Activated CD8-positive, alpha-beta memory T cell treated with anti-CD3 and anti-CD28 coated beads for 4 hours (primary cell): ENCODE data around the gene UROC1.

ENCODE experiments used
- DNase-seq, 2 donors: peaks; one replicate each; pipeline ENCODE4 v3.0.0-alpha.2; 2020; ENCODE audit warnings: low read depth in 2 of 2

The UROC1 gene

GRCh38 chr3:126440709-126440995 lies 76.9 kb downstream of the UROC1 start:
- no peak for DNase-seq

GRCh38 chr3:126439968-126440708 lies 77.4 kb downstream of the UROC1 start:
- DNase-seq: no peak

- no peak for DNase-seq
Observed at GRCh38 chr3:126439346-126439967, 78.1 kb downstream of the UROC1 start.

GRCh38 chr3:126438746-126439145 lies 78.8 kb downstream of the UROC1 start:
- no peak for DNase-seq

GRCh38 chr3:126438186-126438585 lies 79.4 kb downstream of the UROC1 start:
- no peak for DNase-seq

GRCh38 chr3:126436826-126437717 lies 80.5 kb downstream of the UROC1 start:
- no peak for DNase-seq

- no peak for DNase-seq
Observed at GRCh38 chr3:126435456-126436315, 81.9 kb downstream of the UROC1 start.

GRCh38 chr3:126434931-126435411 lies 82.6 kb downstream of the UROC1 start:
- no peak for DNase-seq

- no peak for DNase-seq
Observed at GRCh38 chr3:126434264-126434590, 83.3 kb downstream of the UROC1 start.

- DNase-seq: no peak
Observed at GRCh38 chr3:126433496-126434263, 83.9 kb downstream of the UROC1 start.

- no peak for DNase-seq
Observed at GRCh38 chr3:126433105-126433430, 84.5 kb downstream of the UROC1 start.

- no peak for DNase-seq
Observed at GRCh38 chr3:126432361-126433104, 85.0 kb downstream of the UROC1 start.
